GM21367 (cell line): ENCODE results near the gene AMBRA1.

Experiments used
- ATAC-seq: cut with Tn5 transposase; IDR thresholded peaks from one replicate; pipeline ENCODE4 v1.9.1; 2021; ENCODE audit not compliant: unreplicated experiment

Gene AMBRA1

GRCh38 chr11:46514370-46514769, 79.5 kb downstream of the AMBRA1 start:
- ATAC-seq, result no peak

DNA sequence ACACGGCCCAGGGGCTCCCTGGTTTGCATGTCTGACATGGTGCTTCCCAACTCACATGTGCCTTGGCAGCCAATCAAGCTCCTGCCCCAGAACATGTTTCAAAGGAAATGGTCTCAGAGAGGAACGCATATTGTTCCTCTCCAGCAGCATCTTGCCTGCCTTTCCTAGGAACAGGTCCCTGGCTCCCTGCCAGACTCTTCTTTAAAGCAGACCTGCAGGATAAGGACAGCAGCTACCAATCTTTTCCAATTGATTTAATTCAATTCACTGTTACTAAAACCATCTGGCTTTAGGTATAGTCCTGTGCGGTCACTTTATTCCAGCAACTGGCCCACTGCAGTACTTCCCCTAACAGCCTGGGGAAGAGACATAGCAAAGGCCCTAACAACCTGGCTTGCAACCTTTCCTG, 79.9 kb downstream of the AMBRA1 start:
- ATAC-seq, result no peak

DNA sequence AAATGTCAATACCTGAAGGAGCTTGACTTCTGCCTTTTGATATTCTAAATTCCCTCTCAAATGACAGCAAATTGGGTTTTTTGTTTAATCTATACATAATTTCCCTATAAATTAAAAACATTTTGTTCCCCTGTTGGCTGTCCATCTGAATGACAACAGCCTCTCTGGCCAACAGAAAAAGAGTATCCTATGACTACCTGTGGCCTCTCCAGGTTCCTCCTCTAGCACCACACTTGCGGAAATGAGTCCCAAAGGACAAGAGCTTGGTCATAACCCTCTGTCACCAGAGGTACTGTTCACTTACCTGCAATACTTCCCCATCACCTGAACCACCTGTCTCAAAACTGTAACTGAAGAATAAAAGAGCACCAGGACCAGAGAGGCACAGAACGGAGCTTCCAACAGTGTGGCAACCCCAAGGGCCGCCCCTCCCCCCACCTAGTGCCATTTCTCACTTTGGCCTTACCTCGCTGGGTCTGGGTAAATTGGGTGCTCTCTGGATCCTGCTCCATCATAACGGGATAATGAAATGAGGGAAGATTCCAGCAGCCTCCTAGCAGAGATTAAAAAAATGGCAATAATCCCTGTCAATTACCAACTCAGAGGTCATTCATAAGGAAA, 81.5 kb downstream of the AMBRA1 start:
- ATAC-seq, result no peak

GRCh38 chr11:46511342-46511741, 82.5 kb downstream of the AMBRA1 start:
- ATAC-seq, result no peak

DNA sequence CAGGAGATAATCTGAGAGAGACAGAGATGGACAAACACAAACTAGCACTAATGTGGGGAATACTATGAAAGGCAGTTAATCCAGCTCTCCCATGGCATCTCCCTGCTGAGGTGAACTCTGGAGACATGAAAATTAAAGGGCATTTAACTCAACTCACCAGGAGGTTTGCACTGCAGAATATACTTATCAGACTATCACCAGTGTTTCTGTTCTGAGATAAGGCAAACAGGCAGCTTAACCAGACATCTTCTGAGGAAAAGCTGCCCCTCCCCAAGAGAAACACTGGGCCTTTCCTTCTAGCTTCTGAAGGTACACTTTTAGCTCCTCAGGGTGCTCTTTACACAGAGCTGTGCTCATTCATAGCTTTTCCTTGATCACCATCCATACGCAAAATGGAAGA, 85.5 kb downstream of the AMBRA1 start:
- ATAC-seq, result no peak

- ATAC-seq, result no peak
Observed at GRCh38 chr11:46506483-46506791, 87.4 kb downstream of the AMBRA1 start.

GRCh38 chr11:46505741-46506482, 87.9 kb downstream of the AMBRA1 start:
- no peak for ATAC-seq

- no peak for ATAC-seq
Observed at GRCh38 chr11:46504817-46505613, 88.8 kb downstream of the AMBRA1 start.

DNA sequence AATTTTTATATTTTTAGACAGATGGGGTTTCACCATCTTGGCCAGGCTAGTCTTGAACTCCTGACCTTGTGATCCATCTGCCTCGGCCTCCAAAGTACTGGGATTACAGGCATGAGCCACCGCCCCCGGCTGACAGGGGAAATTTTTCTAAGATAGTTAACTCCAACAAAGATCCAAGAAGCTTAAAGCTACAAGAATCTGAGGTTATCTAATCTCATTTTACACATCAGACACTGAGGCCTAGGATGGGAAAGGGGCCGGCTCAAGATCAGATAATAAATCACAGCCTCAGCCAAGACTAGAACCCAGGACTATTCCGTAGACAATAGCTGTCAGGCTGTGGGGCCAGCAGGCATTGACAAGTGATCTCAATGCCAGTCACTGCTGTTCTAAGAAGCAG, 94.0 kb downstream of the AMBRA1 start:
- no peak for ATAC-seq

DNA sequence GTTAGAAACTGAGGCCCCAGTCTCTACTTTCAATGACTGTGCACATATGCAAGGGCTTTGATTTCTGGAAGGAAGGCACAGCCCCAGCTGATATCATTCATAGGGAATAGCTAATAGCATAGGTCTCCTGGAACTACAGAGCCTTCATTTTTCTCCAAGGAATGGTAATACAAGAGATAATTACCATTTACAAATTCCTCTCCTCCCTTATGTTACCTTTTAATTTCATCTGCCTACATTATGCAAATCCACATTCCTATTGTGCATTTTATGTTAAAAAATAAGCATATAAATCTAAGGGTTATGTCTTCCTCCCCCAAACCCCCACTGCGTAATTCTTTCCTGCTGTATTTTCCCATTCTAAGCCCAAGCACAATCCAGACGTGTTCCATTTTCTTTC, 94.9 kb downstream of the AMBRA1 start:
- ATAC-seq, result no peak

DNA sequence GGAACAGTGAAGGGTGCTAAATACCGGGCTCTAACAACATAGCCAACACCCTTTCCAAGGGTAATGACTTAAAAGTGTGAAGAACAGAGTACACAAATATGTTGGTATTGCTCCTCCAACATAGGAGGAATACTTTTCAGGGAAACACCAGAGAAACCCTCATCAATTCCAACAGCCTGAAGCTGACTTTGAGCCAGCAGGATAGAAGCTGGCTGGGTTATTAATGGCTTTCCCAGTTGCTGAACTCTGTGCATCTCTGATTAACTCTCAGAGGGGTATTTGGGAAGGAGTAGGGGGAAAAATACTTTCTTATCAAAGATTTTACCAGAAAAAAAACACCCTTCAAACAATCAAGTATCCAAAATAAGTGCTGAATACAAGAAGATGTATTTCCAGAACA, 95.6 kb downstream of the AMBRA1 start:
- no peak for ATAC-seq

DNA sequence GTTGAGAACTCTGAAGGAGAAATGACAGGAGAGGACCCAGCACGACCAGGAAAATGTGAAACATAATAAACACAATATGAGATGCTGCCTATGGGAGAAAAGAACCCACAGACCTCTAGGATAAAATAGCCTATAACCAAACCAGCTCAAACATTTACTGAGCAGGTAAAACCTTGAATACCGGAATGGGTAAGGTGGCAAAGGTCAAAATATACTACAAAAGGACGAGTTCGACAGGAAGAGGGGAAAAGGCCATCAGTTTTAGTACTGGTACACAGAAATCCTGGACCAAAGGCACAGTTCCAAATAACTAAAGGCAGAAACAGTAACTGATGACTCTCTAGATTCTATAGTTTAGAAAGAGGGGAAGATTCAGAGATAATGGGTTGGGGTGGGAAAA, 96.3 kb downstream of the AMBRA1 start:
- no peak for ATAC-seq

DNA sequence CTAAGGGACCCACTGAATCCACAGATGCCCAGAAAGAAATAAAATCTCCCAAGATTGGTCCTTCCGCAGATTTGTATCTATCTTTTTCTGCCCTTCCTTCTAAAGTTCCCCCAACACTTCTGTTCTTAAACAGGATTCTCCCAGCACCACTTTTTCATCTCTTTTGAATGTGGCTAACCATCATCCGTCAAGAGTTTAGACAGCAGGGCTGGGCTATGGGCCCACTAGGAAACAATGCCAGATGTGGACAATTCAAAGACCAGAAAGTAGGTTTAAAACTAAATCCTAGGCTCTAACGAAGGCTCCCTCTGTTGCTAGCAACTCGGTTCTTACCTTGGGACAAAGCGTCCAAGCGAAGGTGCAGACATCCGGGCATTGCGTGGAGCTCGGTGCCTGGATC, 100.0 kb downstream of the AMBRA1 start:
- ATAC-seq, result no peak

DNA sequence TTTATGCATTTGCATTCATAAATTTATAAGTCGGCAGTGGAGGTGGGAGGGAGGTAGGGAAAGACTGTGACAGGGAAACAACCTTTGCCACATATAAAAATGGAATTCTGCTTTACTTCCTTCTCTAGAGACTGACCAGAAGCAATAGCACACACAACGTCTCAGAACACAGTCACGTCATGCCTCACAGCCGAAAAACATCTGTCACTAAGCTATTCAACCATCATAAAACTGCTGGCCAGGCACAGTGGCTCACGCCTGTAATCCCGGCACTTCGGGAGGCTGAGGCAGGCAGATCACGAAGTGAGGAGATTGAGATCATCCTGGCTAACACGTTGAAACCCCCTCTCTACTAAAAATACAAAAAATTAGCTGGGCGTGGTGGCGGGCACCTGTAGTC, 101.3 kb downstream of the AMBRA1 start:
- ATAC-seq, result no peak

DNA sequence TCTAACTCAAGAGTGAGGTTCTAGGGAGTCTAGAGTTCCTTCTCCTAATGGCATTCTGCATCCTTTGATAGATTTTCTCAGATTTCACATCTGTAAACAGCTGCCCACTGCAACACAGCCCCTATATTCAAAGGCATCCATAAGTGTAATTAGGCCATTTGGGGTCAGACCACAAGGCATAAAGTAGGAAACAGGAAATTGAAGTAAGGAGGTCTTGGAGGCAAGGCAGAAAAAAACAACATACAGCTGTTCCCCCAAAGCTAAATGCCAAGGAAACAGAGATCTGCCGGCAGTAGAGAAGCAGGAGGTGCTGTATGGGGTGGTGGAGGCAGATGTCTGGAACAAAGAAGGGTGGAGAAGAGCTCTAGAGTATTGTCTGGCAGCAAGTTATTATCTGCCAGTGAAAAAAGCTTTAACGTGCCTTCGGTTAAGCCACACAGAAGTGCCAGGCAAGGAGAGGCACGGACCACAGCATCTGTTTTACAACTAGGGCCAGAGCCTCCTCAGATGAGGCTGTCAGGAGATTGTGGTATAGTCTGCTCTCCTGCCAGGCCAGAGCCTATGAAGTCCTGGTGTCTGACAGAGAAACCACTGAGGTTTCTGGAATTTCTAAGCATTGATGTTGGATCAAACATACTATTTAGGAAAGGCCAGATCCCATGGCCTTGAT, 102.0 kb downstream of the AMBRA1 start:
- ATAC-seq, result no peak

DNA sequence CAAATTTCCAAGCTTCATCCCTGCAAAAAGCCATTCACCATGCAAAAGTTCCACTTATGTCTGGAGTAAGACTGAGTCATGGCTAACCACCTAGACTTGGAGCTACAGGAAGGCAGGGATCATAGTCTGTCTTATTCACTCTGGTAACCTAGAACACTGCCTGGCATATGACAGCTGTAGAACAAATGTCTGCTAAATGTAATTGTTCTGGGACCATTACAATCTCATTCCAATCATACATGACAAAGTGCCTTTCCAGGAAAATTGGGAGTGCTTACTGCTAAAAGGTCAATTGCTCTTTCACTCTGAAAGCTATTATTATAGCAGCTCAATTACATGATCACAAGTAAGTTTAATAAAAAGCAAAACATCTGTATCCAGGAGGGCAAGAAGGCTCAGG, 103.2 kb downstream of the AMBRA1 start:
- no peak for ATAC-seq

DNA sequence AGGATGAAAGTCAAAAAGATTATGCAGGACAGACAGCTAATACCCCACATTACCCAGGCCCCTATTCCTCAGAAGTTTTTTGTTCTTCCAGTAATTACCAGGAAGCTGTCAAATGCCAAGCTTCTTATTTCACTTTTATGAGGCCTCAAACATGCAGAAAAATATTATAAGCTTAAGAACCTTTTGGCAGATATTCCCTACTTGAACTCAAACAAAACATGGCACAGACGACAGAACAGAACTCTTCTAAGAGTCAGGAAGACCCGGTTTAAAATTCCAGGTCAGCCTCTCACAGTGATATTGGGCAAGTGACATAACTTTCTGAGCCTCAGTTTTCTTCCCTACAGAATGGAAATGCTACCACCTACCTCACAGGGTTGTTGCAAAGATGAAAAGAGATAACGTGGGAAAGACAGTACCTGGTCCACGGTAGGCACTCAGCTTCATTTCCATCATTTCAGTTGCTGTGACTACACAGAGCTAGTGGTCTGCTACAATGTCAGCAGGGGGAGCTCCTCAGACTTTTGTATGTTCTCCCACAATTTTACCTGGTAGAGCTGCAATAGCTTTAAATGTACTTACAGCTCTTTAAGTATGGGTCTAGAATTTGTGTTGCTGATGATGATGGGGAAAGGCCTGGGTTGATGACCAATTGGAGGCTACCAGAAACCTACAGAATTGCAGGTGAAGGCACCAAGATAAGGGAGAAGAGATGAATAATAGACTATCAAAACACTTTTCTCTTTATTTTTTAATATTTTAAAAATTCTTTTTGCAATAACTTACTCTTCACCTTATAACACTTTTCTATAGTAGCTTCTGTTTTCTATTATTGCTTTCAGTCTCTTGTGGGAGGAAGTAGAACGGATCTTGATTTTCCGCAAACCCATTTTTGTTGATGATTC, 103.9 kb downstream of the AMBRA1 start:
- ATAC-seq, result no peak

GRCh38 chr11:46485856-46486443, 107.9 kb downstream of the AMBRA1 start:
- no peak for ATAC-seq

DNA sequence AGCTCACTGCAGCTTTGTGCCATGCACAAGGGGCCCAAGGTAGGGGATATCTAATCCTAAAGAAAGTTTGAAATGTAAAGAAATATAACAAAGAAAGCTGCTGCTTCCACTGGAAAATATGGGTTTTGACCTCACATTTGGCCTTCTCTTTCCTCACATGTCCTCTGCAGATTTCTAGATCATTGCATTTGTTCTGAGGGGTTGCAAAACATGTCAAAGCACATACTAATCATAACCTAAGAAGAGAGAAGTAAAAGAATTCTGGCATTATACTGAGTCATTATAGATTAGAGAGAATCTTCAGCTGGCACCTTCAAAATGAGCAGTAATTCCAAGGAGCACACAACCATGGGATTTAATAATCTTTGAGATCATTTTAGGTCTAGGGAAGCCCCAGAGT, 109.7 kb downstream of the AMBRA1 start:
- no peak for ATAC-seq

DNA sequence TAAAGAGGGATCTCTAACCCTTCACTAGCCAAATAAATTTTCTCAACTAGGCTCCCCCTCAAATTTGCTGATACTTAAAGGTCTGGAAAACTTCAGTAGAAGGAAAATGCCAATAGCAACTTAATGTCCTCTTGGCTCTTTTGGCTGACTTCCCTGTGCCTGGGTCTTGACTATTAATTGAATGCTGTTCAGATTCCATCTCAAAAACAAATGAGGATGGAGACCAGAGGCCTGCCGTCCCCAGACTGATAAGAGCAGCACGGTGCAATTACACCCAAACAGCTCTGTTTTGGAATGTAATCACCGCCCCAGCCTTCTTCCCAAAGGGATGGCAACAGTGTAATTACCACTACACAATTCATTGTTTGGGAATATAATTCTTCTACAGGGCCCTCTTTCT, 112.9 kb downstream of the AMBRA1 start:
- ATAC-seq, result no peak
